HG03159 (cell line): ENCODE results near the gene GNPNAT1.
"Not testable (repeated sequence)": the region's sequence is repeated elsewhere in the genome, so short reads cannot be mapped to it uniquely, and the experiment has no call there.

Experiments
- ATAC-seq: cut with Tn5 transposase; IDR thresholded peaks from one replicate; pipeline ENCODE4 v1.9.1; 2021; ENCODE audit warnings: mild to moderate bottlenecking, moderate library complexity; ENCODE audit not compliant: unreplicated experiment

Gene GNPNAT1

DNA sequence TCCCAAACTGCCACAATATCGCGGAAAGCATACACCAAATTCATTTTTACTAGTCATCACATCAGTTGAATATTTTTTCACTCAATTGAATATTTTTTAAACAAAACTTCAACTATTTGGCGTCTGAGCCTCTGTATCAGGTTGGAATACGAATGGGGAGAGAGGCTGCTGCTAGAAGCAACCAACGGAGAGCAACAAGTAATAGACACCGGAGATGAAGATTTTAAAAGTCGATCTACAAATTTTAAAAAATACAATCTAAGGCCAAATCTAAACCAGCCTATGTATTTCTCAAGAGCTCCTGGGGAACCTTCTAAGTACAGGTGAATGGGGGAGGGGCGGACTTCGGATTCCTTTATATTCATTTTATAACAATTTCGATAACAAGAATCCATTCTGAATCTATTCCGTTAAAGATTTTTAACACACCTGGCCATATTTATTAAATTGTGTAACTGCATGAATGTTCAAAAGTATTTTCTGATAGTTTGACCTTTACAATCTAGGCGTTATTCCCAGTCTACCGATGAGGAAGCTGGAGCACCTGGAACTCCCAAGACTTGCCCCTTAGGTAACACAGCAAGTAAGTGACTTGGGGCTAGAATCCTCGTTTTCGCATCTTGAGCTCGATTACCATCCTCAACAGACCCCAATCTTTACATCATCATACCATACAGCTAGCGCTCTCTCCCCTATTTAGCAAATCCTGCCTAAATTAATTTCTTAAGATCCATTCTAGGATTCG lies 1.2 kb downstream of the GNPNAT1 start:
- no peak for ATAC-seq

DNA sequence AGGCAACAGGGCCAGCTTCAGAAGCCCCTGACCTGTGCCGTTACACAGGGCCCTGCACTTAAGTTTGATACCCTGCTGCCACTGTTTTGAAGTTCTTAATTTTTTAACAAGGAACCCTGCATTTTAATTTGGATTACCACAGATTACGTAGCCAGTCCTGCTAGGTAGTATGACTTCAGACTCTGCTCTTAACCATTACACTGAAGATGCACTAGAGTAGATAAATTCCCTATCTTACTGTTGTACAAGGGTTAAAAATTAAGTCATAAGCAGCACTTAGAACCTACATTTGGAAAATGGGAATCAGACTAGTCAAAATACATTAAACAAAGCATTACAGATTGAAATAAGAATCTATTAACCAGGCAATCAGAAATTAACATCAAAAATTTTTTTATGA lies 2.3 kb downstream of the GNPNAT1 start:
- ATAC-seq = no peak

DNA sequence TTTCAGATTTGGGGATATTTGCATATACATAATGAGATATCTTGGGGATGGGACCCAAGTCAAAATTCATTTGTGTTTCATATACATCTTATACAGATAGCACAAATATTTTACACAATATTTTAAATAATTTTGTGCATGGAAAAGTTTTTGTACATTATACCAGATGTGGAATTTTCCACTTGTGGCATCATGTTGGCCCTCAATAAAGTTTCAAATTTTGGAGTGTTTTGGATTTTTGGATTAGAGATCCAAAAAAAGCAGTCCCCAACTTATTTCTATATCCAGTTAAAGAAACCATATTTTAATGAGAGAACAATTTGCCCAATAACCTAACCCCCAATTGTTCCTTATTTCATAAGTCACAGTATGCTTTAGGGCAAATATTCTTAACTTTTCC lies 4.5 kb downstream of the GNPNAT1 start:
- no peak for ATAC-seq

DNA sequence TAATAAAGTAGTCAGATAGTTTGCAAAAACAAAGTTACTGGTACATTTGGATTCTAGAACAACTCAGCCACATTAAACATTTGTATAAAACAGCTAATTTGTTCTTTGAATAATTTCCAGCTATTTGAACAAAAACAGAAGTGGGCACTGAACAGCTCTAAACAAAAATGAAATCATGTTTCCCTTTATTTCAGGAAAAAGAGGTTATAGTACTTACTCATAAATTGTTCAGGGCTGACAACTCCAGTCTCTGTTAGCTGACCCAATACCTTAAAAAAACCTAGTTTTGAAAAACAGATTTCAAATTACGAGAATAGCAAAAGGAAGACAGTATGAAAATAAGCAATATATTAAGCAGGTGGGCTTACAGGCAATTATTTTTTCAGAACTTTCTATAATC lies 8.2 kb downstream of the GNPNAT1 start:
- ATAC-seq = no peak

GRCh38 chr14:52781629-52782028 lies 9.8 kb downstream of the GNPNAT1 start:
- no peak for ATAC-seq

- no peak for ATAC-seq
These were observed 10.5 kb downstream of the GNPNAT1 start for GRCh38 chr14:52780893-52781292.

GRCh38 chr14:52778702-52779101 lies 12.7 kb downstream of the GNPNAT1 start:
- no peak for ATAC-seq

- ATAC-seq = no peak
These were observed 14.6 kb downstream of the GNPNAT1 start for GRCh38 chr14:52776816-52777215.

GRCh38 chr14:52769887-52770286 lies 21.5 kb downstream of the GNPNAT1 start:
- no peak for ATAC-seq

DNA sequence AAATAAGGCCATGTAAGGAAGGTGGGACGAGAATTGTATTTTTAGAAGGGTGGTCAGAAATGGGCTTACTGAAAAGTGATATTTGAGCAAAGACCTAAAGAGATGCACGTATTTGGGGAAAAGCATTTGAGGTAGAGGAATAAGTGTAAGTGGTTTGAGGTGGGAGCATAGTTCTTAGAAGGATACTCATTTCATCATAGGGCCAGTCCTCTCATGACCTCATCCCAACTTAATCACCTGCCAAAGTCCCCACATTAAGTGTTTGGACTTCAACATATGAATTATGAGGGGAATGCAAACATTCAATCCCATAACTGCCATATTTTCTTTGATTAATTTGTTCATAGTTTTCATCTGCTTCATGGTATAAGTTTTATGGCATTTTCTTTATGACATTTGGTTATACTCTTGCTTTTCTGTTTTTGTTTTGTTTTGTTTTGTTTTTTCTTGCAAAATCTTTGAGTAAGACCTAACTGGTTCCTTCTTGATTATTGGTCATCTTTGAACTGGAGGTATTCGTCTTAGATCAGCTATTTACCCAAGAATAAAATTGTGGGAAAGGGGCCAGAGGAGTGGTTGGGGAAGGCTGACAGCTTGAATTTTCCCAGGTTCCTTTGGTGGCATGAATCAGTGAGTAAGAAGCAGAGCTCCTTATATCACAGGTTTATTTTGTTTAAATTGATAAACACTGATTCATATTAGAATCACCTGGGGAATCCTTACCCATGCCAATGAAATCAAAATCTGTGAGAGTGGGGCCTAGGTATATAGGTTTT lies 24.2 kb downstream of the GNPNAT1 start:
- ATAC-seq = no peak

- ATAC-seq = not testable (repeated sequence)
These were observed 28.5 kb downstream of the GNPNAT1 start for GRCh38 chr14:52762923-52763322.

- no peak for ATAC-seq
These were observed 32.3 kb downstream of the GNPNAT1 start for GRCh38 chr14:52759145-52759544.

GRCh38 chr14:52755607-52756316 lies 35.6 kb downstream of the GNPNAT1 start:
- ATAC-seq = no peak

- no peak for ATAC-seq
These were observed 42.6 kb downstream of the GNPNAT1 start for GRCh38 chr14:52748647-52749292.

DNA sequence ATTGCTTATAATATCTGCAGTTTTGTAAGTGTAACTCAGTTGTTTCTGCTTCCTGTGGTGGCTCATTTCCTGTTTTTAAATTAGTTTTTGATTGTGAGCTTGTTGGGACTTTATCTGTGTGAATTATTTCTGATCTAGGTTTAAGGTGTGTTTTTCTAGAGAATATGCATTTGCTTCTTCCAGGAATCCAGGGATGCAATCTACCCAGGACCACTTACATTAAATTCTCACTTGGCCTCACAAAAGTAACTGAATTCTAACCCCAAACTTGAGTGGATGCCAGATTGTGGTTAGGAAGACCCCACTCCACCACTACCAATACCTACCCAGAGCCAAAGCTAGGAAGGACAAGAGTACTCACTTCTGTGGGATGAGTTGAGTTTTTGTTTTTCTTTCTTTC lies 49.5 kb downstream of the GNPNAT1 start:
- no peak for ATAC-seq

DNA sequence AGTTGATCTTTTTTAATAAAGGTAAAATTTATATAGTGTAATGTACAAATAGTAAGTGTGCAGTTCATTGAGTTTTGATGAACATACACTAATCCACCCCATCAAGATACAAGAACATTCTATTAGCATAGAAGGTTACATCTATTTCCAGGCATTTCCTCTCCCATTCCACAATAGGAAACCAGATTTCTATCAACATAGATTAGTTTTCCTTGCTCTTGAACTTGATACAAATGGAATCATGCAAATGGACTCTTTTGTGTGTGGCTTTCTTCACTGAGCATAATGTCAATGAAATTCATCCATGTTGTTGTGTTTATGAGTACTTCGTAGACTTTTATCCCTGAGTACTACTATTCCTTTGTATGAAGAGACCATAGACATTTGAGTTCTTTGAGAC lies 50.7 kb downstream of the GNPNAT1 start:
- ATAC-seq = no peak

GRCh38 chr14:52738409-52738808 lies 53.0 kb downstream of the GNPNAT1 start:
- no peak for ATAC-seq

- ATAC-seq = no peak
These were observed 55.4 kb downstream of the GNPNAT1 start for GRCh38 chr14:52735921-52736489.

DNA sequence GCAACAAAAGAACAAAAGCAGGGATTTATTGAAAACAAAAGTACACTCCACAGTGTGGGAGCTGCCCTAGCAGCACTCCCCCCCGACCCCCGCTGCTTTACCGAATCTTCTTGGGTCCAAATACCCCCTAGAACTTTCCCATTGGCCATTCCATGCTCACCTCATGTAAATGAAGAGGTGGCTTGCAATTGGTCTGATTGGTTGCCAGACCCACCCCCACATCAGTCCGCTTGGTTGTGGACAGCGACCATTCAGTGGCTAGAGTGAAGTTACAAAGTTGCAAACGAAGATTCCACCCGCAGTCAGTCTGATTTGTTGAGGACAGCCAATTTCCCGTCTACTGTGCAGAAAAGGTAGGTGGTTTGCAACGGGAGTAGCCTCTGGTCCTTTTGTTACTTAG lies 57.6 kb downstream of the GNPNAT1 start:
- ATAC-seq = no peak

GRCh38 chr14:52730709-52731111 lies 60.7 kb downstream of the GNPNAT1 start:
- no peak for ATAC-seq
